Measurements from ENCODE around the gene DIMT1.

Gene DIMT1

GRCh38 chr5:62371409-62371808, 32.3 kb downstream of the DIMT1 start:
- DNase-seq (ENCODE audit: low spot score) = no peak
- no peak for FAIRE-seq

DNA sequence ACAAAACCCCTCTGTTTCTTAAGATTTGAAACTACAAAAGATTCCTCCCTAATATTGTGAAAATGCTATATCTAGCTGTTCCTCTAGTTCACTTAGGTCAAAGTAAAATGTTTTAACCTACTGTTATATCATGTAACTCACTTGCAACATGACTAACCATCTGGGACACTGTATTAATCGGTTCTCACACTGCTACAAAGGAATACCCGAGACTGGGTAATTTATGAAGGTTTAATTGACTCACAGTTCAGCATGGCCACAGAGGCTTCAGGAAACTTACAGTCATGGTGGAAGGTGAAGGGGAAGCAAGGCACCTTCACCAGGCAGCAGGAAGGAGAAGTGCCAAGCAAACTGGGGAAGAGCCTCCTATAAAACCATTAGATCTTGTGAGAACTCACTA, 34.7 kb downstream of the DIMT1 start:
- FAIRE-seq (no peak), DNase-seq (ENCODE audit: low spot score) (no peak)

GRCh38 chr5:62362701-62363100, 41.0 kb downstream of the DIMT1 start:
- FAIRE-seq = no peak

DNA sequence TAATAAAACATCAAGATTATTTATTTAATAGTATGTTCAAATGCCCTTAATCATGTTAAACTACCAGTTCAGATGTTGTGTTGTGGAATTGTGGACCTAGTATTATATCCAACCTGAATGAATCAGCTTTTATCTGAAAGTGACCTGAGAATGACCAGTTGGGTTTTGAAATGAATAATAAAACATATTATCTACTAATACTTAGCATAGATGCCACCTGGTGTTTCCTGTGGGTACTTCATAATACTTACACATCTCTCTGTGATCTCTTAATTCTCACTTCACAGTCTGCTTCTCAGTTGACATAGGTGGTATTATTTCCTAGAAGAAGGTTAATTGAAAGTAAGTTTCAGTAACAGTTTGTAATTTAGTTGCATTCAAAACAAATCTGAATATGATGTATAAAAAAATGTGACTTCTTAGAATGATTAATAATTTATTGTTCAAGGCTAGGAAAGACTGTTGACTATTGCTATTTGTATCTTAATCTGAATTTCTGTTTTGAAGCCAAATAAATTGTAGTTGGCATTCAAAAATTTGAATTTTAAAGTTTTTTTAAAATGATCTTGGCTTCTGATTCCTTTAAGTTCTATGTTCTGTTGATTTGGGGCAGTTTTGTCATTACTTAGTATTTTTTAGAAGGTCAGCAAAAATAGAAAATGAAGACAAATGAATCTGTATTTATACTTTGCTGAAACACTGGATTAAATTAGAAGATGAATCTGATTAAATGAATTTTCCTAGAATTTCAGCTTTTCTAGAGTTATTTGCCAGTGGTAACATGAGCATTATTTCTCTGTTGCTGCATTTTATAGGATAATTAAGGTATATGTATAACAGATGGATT, 49.5 kb downstream of the DIMT1 start:
- peak; percentile 26 for FAIRE-seq
- DNase-seq (ENCODE audit: low spot score) = peak; percentile 16

More at GRCh38 chr5:62362701-62363100, 41.0 kb downstream of the DIMT1 start:
- DNase-seq (ENCODE audit: low spot score) = no peak

- DNase-seq (ENCODE audit: low spot score) (no peak), FAIRE-seq (no peak)
Observed at GRCh38 chr5:62348723-62349481, 54.8 kb downstream of the DIMT1 start.

DNA sequence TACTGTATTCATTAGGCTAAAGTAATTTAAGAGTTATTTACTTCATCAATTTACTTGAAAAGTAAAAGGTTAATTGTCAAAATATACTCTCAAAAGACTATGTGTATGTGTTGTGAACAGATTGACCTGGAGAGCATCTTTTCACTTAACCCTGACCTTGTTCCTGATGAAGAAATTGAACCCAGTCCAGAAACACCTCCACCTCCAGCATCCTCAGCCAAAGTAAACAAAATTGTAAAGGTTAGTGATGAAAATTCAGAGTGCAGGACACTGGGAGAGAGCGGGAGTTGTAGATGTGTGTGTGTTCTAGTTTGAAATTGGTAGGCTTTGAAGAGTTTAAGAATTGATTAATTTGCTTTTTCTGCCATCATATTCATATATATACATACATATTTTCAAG, 55.8 kb downstream of the DIMT1 start:
- no peak for FAIRE-seq
- DNase-seq (ENCODE audit: low spot score) = no peak

DNA sequence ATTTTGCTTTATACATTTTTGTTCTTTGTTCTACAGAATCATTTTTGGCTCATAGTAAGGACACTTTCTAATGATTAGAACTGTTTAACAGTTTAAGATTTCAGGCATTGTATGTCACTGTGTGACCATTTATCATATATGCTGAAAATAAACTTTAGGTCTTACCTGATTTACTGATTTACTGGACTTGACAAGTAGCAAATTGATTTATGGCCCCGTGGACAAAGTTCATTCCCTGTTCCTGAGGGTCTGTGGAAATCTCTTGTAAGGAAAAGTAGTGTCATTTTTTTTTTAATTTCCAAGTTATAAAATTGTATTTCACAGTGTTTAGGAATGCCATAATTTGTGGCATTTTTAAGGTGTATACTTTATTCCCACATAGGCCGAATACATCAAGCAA, 57.0 kb downstream of the DIMT1 start:
- FAIRE-seq = no peak
- DNase-seq (ENCODE audit: low spot score) = no peak

GRCh38 chr5:62343428-62343827, 60.3 kb downstream of the DIMT1 start:
- FAIRE-seq = no peak

GRCh38 chr5:62342476-62342837, 61.2 kb downstream of the DIMT1 start:
- no peak for DNase-seq (ENCODE audit: low spot score)
- no peak for FAIRE-seq

More at GRCh38 chr5:62343428-62343827, 60.3 kb downstream of the DIMT1 start:
- no peak for DNase-seq (ENCODE audit: low spot score)

DNA sequence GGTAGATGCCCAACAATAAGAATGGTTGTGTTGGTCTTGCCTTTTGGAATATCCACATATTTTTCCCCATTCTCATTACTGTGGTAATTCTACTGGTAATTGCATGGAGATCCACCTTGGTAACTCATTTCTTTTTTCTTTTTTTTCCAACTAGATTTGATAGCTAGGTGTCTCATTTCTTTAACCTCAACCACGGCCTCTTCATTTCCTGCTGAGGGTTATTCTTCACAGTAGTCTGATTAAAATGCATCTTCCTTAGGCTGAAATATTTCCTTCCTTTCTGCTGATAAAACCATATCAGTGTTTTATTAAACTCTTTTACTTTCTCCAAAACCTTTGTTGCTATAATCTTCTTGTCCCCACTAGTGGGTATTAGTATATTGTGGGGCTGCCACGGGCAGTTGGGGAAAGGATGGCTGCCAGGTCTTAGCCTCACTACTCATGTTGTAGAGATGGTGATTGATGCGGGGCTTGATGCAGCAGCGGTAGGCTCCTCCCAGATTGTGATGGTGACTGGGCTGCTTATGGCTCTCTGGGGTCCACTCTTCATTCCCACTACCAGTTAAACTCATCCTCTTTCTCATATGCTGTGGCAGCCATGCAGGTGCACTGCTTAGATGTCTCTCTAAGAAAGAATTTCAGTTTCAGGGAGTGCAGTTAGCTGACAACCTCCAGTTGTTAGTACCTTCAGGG, 61.8 kb downstream of the DIMT1 start:
- no peak for FAIRE-seq
- no peak for DNase-seq (ENCODE audit: low spot score)

GRCh38 chr5:62340979-62341378, 62.7 kb downstream of the DIMT1 start:
- FAIRE-seq (no peak), DNase-seq (ENCODE audit: low spot score) (no peak)

GRCh38 chr5:62340392-62340791, 63.3 kb downstream of the DIMT1 start:
- no peak for FAIRE-seq
- DNase-seq (ENCODE audit: low spot score) = no peak
